Measurements from ENCODE around the gene CSMD2.

Gene CSMD2

DNA sequence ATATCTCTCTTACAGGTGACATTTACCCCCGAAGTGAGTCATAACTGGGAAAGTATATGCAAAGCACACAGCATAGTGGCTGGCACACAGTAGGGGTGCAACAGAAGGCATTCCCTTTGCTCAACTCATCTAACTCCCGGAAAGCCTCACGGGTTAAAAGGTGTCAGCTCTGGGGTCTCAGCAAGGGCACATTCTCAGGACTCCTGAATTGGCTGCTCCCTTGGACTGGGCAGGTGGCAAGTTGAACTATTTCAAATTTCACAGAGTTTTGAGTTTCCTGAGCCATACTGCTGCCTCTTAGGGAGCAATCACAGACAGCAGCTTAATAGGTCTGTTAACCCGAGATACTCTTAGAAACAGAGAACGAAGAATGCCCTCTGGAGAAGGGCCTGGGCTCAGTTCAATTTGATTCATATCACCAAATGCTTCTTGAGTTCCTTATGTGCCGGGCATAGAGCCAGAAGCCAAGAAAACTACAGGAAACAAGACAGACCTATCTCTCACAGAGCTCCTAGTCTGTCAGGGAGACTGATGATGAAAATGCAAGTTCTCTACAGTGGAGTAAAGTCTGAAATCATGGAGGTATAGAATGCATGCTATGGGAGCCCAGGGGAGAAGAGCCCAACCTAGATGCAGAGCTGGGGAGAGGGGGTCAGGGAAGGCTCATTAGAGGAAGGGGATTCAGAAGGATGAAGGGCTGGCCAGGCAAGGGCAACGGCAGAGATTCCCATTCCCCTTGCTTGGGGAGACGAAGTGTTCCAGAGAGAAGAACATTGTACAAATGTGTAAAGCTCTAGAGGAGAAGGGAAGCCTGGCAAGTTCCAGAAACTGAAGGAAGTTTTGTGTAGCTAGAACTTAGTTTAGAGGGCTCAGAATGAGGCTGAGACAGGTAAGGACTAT, 445.0 kb downstream of the CSMD2 start:
- H3K4me2 ChIP-seq (ENCODE audit: low read depth, low read length, poor library complexity, severe bottlenecking) = no peak overlapping the region
- H3K4me1 ChIP-seq (ENCODE audit: insufficient read depth, low read length, poor library complexity, severe bottlenecking) = no peaks in the 10 kb centered on the region
- TF ChIP-seq EZH2phosphoT487 (IDR thresholded peaks at IDR 0.05; ENCODE audit: borderline replicate concordance) = no peak
- TF ChIP-seq, protein P1, sequence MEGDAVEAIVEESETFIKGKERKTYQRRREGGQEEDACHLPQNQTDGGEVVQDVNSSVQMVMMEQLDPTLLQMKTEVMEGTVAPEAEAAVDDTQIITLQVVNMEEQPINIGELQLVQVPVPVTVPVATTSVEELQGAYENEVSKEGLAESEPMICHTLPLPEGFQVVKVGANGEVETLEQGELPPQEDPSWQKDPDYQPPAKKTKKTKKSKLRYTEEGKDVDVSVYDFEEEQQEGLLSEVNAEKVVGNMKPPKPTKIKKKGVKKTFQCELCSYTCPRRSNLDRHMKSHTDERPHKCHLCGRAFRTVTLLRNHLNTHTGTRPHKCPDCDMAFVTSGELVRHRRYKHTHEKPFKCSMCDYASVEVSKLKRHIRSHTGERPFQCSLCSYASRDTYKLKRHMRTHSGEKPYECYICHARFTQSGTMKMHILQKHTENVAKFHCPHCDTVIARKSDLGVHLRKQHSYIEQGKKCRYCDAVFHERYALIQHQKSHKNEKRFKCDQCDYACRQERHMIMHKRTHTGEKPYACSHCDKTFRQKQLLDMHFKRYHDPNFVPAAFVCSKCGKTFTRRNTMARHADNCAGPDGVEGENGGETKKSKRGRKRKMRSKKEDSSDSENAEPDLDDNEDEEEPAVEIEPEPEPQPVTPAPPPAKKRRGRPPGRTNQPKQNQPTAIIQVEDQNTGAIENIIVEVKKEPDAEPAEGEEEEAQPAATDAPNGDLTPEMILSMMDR (conservative IDR thresholded peaks at IDR 0.05; ENCODE audit: low read length) = no peak
- H3K27me3 ChIP-seq (ENCODE audit: insufficient read depth, low read length, poor library complexity, severe bottlenecking) = no peaks in the 10 kb centered on the region
- H3K9me2 ChIP-seq (replicated peaks; ENCODE audit: low read depth, low read length) = no peaks in the 10 kb centered on the region
- H3K9me3 ChIP-seq (ENCODE audit: insufficient read depth, low read depth, low read length) = no peaks in the 10 kb centered on the region
- H2AFZ ChIP-seq (ENCODE audit: low read length) = no peak overlapping the region
- no peak overlapping the region for H3K4me3 ChIP-seq (ENCODE audit: low read length, poor library complexity, severe bottlenecking)
- H3K36me3 ChIP-seq (ENCODE audit: insufficient read depth, low read length) = no peaks in the 10 kb centered on the region
- no peak overlapping the region for H3K9ac ChIP-seq (ENCODE audit: low read depth, low read length, poor library complexity, severe bottlenecking)
- H3K79me2 ChIP-seq (ENCODE audit: insufficient read depth, low read length) = no peaks in the 10 kb centered on the region
- H4K20me1 ChIP-seq (ENCODE audit: insufficient read depth, low read length, poor library complexity, severe bottlenecking) = no peaks in the 10 kb centered on the region
- H3F3A ChIP-seq (ENCODE audit: low read depth) = no peaks in the 10 kb centered on the region

DNA sequence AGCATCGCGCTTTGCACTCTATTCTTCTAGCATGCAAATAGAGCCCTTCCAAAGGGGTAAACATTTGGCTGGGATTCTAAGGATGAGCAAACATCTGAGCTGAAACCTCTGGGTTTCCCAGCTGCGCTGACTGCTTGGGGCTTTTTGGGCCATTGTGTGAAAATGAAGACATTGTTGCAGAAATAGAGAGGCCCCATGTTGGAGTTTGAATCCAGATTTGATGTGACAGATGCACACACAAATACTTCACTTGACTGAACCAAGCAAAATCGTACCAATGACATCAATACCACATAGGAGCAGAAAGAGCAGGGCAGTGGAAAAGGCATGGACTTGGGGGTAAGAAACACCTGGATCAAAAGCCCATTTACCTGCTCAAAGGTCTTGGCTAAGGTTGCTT, 445.7 kb downstream of the CSMD2 start:
- Histone ChIP-seq H3K4me1 (ENCODE audit: insufficient read depth, low read length, poor library complexity, severe bottlenecking) (no peaks in the 10 kb centered on the region), H2AFZ (ENCODE audit: low read length) (no peak overlapping the region), H3F3A (ENCODE audit: low read depth) (no peaks in the 10 kb centered on the region), H3K9me2 (replicated peaks; ENCODE audit: low read depth, low read length) (no peaks in the 10 kb centered on the region), H4K20me1 (ENCODE audit: insufficient read depth, low read length, poor library complexity, severe bottlenecking) (no peaks in the 10 kb centered on the region), H3K4me2 (ENCODE audit: low read depth, low read length, poor library complexity, severe bottlenecking) (no peak overlapping the region), H3K9me3 (ENCODE audit: insufficient read depth, low read depth, low read length) (no peaks in the 10 kb centered on the region), H3K9ac (ENCODE audit: low read depth, low read length, poor library complexity, severe bottlenecking) (no peak overlapping the region), H3K79me2 (ENCODE audit: insufficient read depth, low read length) (no peaks in the 10 kb centered on the region), H3K36me3 (ENCODE audit: insufficient read depth, low read length) (no peaks in the 10 kb centered on the region), H3K27me3 (ENCODE audit: insufficient read depth, low read length, poor library complexity, severe bottlenecking) (no peaks in the 10 kb centered on the region), H3K4me3 (ENCODE audit: low read length, poor library complexity, severe bottlenecking) (no peak overlapping the region)
- no peak for TF ChIP-seq EZH2phosphoT487 (IDR thresholded peaks at IDR 0.05; ENCODE audit: borderline replicate concordance)
- TF ChIP-seq, protein P1 (conservative IDR thresholded peaks at IDR 0.05; ENCODE audit: low read length) = no peak

DNA sequence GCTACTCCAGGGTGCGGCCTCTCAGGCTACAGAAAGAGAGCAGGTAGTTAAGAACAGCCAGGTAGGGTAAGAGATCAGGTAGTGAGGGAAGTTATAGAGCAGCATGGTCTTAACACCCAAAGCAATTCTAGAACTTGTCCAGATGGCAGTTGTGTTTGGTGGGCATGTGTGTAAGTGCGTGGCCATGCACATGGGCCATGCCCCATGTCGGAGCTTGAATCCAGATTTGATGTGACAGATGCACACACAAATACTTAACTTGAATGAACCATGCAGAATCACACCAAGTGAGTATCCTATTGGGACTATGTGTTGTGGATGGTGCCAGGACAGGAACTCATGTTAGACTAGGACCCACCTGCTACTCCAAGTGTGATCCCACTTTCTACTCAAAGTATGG, 446.8 kb downstream of the CSMD2 start:
- H4K20me1 ChIP-seq (ENCODE audit: insufficient read depth, low read length, poor library complexity, severe bottlenecking) = no peaks in the 10 kb centered on the region
- no peaks in the 10 kb centered on the region for H3K4me1 ChIP-seq (ENCODE audit: insufficient read depth, low read length, poor library complexity, severe bottlenecking)
- no peak overlapping the region for H3K9ac ChIP-seq (ENCODE audit: low read depth, low read length, poor library complexity, severe bottlenecking)
- no peaks in the 10 kb centered on the region for H3K36me3 ChIP-seq (ENCODE audit: insufficient read depth, low read length)
- no peak overlapping the region for H2AFZ ChIP-seq (ENCODE audit: low read length)
- TF ChIP-seq, protein P1 (conservative IDR thresholded peaks at IDR 0.05; ENCODE audit: low read length) = no peak
- no peak for TF ChIP-seq EZH2phosphoT487 (IDR thresholded peaks at IDR 0.05; ENCODE audit: borderline replicate concordance)
- no peak overlapping the region for H3K4me2 ChIP-seq (ENCODE audit: low read depth, low read length, poor library complexity, severe bottlenecking)
- H3K9me2 ChIP-seq (replicated peaks; ENCODE audit: low read depth, low read length) = no peaks in the 10 kb centered on the region
- no peaks in the 10 kb centered on the region for H3K9me3 ChIP-seq (ENCODE audit: insufficient read depth, low read depth, low read length)
- H3K27me3 ChIP-seq (ENCODE audit: insufficient read depth, low read length, poor library complexity, severe bottlenecking) = no peaks in the 10 kb centered on the region
- no peaks in the 10 kb centered on the region for H3K79me2 ChIP-seq (ENCODE audit: insufficient read depth, low read length)
- no peak overlapping the region for H3K4me3 ChIP-seq (ENCODE audit: low read length, poor library complexity, severe bottlenecking)
- no peaks in the 10 kb centered on the region for H3F3A ChIP-seq (ENCODE audit: low read depth)
